HG03280 (cell line): Measurements from ENCODE around the gene CSTA.
A peak's percentile ranks its signal among the peaks of the same experiment; 100 is the strongest.

Source experiments
- ATAC-seq: cut with Tn5 transposase; IDR thresholded peaks from one replicate; pipeline ENCODE4 v1.9.1; 2021; ENCODE audit warnings: mild to moderate bottlenecking, moderate library complexity; ENCODE audit not compliant: unreplicated experiment

Gene CSTA

GRCh38 chr3:122318620-122319019 is 6.4 kb upstream of the CSTA start:
- no peak for ATAC-seq

GRCh38 chr3:122322095-122323075 is 2.7 kb upstream of the CSTA start:
- no peak for ATAC-seq

- ATAC-seq: no peak
These were observed 721 bp downstream of the CSTA start for GRCh38 chr3:122325769-122326168.

- no peak for ATAC-seq
These were observed 6.8 kb downstream of the CSTA start for GRCh38 chr3:122331886-122332285.

- ATAC-seq: no peak
These were observed 7.5 kb downstream of the CSTA start for GRCh38 chr3:122332551-122332950.

- ATAC-seq: no peak
These were observed 17.8 kb downstream of the CSTA start for GRCh38 chr3:122342803-122343202.

- no peak for ATAC-seq
These were observed 18.6 kb downstream of the CSTA start for GRCh38 chr3:122343654-122344053.

- ATAC-seq: no peak
These were observed 24.1 kb downstream of the CSTA start for GRCh38 chr3:122349171-122349570.

- no peak for ATAC-seq
These were observed 25.9 kb downstream of the CSTA start for GRCh38 chr3:122350814-122351418.

- ATAC-seq: no peak
These were observed 26.6 kb downstream of the CSTA start for GRCh38 chr3:122351612-122352011.

- no peak for ATAC-seq
These were observed 28.2 kb downstream of the CSTA start for GRCh38 chr3:122353215-122353614.

- no peak for ATAC-seq
These were observed 28.9 kb downstream of the CSTA start for GRCh38 chr3:122353893-122354401.

- ATAC-seq: no peak
These were observed 30.6 kb downstream of the CSTA start for GRCh38 chr3:122355612-122356011.

- no peak for ATAC-seq
These were observed 31.4 kb downstream of the CSTA start for GRCh38 chr3:122356402-122356801.

- no peak for ATAC-seq
These were observed 33.0 kb downstream of the CSTA start for GRCh38 chr3:122357828-122358702.

- ATAC-seq: no peak
These were observed 33.6 kb downstream of the CSTA start for GRCh38 chr3:122358703-122359032.

GRCh38 chr3:122362026-122362425 is 37.0 kb downstream of the CSTA start:
- ATAC-seq: no peak

- ATAC-seq: no peak
These were observed 39.4 kb downstream of the CSTA start for GRCh38 chr3:122364490-122364889.

- peak; percentile 34 for ATAC-seq
These were observed 40.0 kb downstream of the CSTA start for GRCh38 chr3:122365073-122365472.

- ATAC-seq: peak; percentile 73
These were observed 40.7 kb downstream of the CSTA start for GRCh38 chr3:122365582-122366378.
